ENCODE results near the gene ANKS1A.

Gene ANKS1A

GRCh38 chr6:34992376-34992775, 103.3 kb downstream of the ANKS1A start:
- no peaks in the 10 kb centered on the region for H3K4me1 ChIP-seq (ENCODE audit: control insufficient read depth, insufficient read depth, low read length)
- H3K36me3 ChIP-seq (ENCODE audit: control insufficient read depth in 2 of 2, insufficient read depth in 1 of 2, low read length in 2 of 2): peaks cover 9 to 60% of the 10 kb centered on the region in 2 experiments; a peak in 2 of 3 replicates
- ChIA-PET POLR2A (interaction anchor here (0.7 kb wide), 1 partner anchor 170 kb away, joined by 5 read pairs; no protein-coding TSS in a partner anchor), CTCF (interaction anchor here (0.6 to 3.5 kb wide), 8 partner anchors 12 to 372 kb away, joined by 3 to 27 read pairs (median 4); no protein-coding TSS in a partner anchor)
- H3K27ac ChIP-seq (ENCODE audit: extremely low read depth, low read depth, low read length): no peak overlapping the region
- TF ChIP-seq ZSCAN4 (tag by site-specific recombination; IDR thresholded peaks at IDR 0.05) (no peak), ZBTB44 (tag by site-specific recombination; IDR thresholded peaks at IDR 0.05) (no peak), ZNF398 (tag by site-specific recombination; IDR thresholded peaks at IDR 0.05) (no peak), ZXDB (tag by site-specific recombination; IDR thresholded peaks at IDR 0.05) (no peak), ZNF394 (tag by site-specific recombination; IDR thresholded peaks at IDR 0.05; ENCODE audit: borderline replicate concordance) (no peak), ZNF146 (tag by site-specific recombination; IDR thresholded peaks at IDR 0.05) (no peak), ZNF211 (tag by site-specific recombination; IDR thresholded peaks at IDR 0.05; ENCODE audit: low read depth) (no peak), IKZF3 (tag by site-specific recombination; IDR thresholded peaks at IDR 0.05) (no peak), OSR2 (tag by site-specific recombination; IDR thresholded peaks at IDR 0.05) (no peak), PRDM4 (tag by site-specific recombination; IDR thresholded peaks at IDR 0.05) (no peak), GLI2 (tag by site-specific recombination; IDR thresholded peaks at IDR 0.05; ENCODE audit: borderline replicate concordance, low read depth) (no peak), ZNF121 (tag by site-specific recombination; IDR thresholded peaks at IDR 0.05) (no peak), ZNF701 (tag by site-specific recombination; IDR thresholded peaks at IDR 0.05) (no peak), ZSCAN16 (tag by site-specific recombination; IDR thresholded peaks at IDR 0.05) (no peak)
- TF ChIP-seq, protein P1, sequence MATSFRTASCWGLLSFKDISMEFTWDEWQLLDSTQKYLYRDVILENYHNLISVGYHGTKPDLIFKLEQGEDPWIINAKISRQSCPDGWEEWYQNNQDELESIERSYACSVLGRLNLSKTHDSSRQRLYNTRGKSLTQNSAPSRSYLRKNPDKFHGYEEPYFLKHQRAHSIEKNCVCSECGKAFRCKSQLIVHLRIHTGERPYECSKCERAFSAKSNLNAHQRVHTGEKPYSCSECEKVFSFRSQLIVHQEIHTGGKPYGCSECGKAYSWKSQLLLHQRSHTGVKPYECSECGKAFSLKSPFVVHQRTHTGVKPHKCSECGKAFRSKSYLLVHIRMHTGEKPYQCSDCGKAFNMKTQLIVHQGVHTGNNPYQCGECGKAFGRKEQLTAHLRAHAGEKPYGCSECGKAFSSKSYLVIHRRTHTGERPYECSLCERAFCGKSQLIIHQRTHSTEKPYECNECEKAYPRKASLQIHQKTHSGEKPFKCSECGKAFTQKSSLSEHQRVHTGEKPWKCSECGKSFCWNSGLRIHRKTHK (tag by site-specific recombination; IDR thresholded peaks at IDR 0.05): no peak
- H3K4me3 ChIP-seq (ENCODE audit: low read depth, low read length): no peak overlapping the region
- no peaks in the 10 kb centered on the region for H3K9me3 ChIP-seq (ENCODE audit: control insufficient read depth, insufficient read depth, low read depth, low read length)

GRCh38 chr6:34993213-34993612, 104.2 kb downstream of the ANKS1A start:
- POLR2A ChIA-PET: no interaction called here
- Histone ChIP-seq H3K36me3 (ENCODE audit: control insufficient read depth in 2 of 2, insufficient read depth in 1 of 2, low read length in 2 of 2) (peaks cover 9 to 54% of the 10 kb centered on the region in 2 experiments; a peak in 2 of 3 replicates), H3K9me3 (ENCODE audit: control insufficient read depth, insufficient read depth, low read depth, low read length) (no peaks in the 10 kb centered on the region), H3K27ac (ENCODE audit: extremely low read depth, low read depth, low read length) (no peak overlapping the region), H3K4me1 (ENCODE audit: control insufficient read depth, insufficient read depth, low read length) (no peaks in the 10 kb centered on the region), H3K4me3 (ENCODE audit: low read depth, low read length) (no peak overlapping the region)
- CTCF ChIA-PET: interaction anchor here (0.7 to 3.5 kb wide), 9 partner anchors 13 to 831 kb away, joined by 3 to 27 read pairs (median 3); no protein-coding TSS in a partner anchor
- TF ChIP-seq ZNF529 (tag by site-specific recombination; IDR thresholded peaks at IDR 0.05; ENCODE audit: insufficient replicate concordance): no peak
- TF ChIP-seq, protein P1 (tag by site-specific recombination; IDR thresholded peaks at IDR 0.05): no peak
- TF ChIP-seq ZNF555 (tag by site-specific recombination; conservative IDR thresholded peaks at IDR 0.05): no peak
- TF ChIP-seq ZNF24 (tag by site-specific recombination; IDR thresholded peaks at IDR 0.05): no peak
- TF ChIP-seq PRDM6 (tag by site-specific recombination; IDR thresholded peaks at IDR 0.05): no peak
- TF ChIP-seq ZBTB26 (tag by site-specific recombination; optimal IDR thresholded peaks at IDR 0.05): no peak
- no peak for TF ChIP-seq EGR2 (tag by site-specific recombination; IDR thresholded peaks at IDR 0.05; ENCODE audit: low read depth)

All from HEK293 (cell line).